DND-41 (cell line): Measurements from ENCODE around the gene SNX14.

Source experiments
- ATAC-seq: fragments of 200-7000 bp; cut with Tn5 transposase; 3 replicates; pipeline ENCODE4 v1.9.1; 2021; ENCODE audit warnings: low read depth; ENCODE audit not compliant: insufficient read depth
- DNase-seq: peaks from one replicate; pipeline ENCODE4 v3.0.0-alpha.2; 2020
- H2AFZ ChIP-seq: 2 replicates; pipeline ENCODE4 v1.6.0; 2012; ENCODE audit warnings: low read depth, low read length
- H3K27ac ChIP-seq: 2 replicates; pipeline ENCODE4 v1.5.1; 2012; ENCODE audit warnings: low read length, inconsistent platforms
- H3K27me3 ChIP-seq: fragments of 200-600 bp; sonication (generic); 2 replicates; pipeline ENCODE4 v1.6.0; 2012; ENCODE audit warnings: low read length, mild to moderate bottlenecking, inconsistent platforms; ENCODE audit not compliant: insufficient read depth, poor library complexity
- H3K36me3 ChIP-seq: 2 replicates; pipeline ENCODE4 v1.5.1; 2012; ENCODE audit warnings: low read length, inconsistent platforms; ENCODE audit not compliant: insufficient read depth
- H3K4me1 ChIP-seq: 2 replicates; pipeline ENCODE4 v1.5.1; 2012; ENCODE audit warnings: mild to moderate bottlenecking, low read length; ENCODE audit not compliant: insufficient read depth
- H3K4me2 ChIP-seq: 2 replicates; pipeline ENCODE4 v1.6.0; 2012; ENCODE audit warnings: mild to moderate bottlenecking, moderate library complexity, low read length, inconsistent platforms; ENCODE audit not compliant: insufficient read depth
- H3K4me3 ChIP-seq, 2 experiments: fragments of 200-600 bp in 1 of 2; shearing (Covaris generic) in 1 of 2; 2 replicates each; pipeline ENCODE4 v1.5.1; 2012 to 2016; ENCODE audit warnings: inconsistent platforms in 2 of 2, low read length in 2 of 2, mild to moderate bottlenecking in 2 of 2, low read depth in 1 of 2, moderate library complexity in 1 of 2
- H3K79me2 ChIP-seq: 2 replicates; pipeline ENCODE4 v1.6.0; 2012; ENCODE audit warnings: low read length, inconsistent platforms; ENCODE audit not compliant: insufficient read depth
- H3K9ac ChIP-seq: 2 replicates; pipeline ENCODE4 v1.6.0; 2012; ENCODE audit warnings: low read depth, mild to moderate bottlenecking, inconsistent platforms, low read length, moderate library complexity
- H3K9me3 ChIP-seq: 2 replicates; pipeline ENCODE4 v1.5.1; 2012; ENCODE audit warnings: low read length, moderate library complexity, mild to moderate bottlenecking, inconsistent platforms; ENCODE audit not compliant: insufficient read depth, severe bottlenecking
- H4K20me1 ChIP-seq: 2 replicates; pipeline ENCODE4 v1.6.0; 2012; ENCODE audit warnings: low read length; ENCODE audit not compliant: insufficient read depth
- CTCF ChIP-seq: IDR thresholded peaks from 2 replicates; pipeline ENCODE4 v1.5.1; 2012; ENCODE audit warnings: borderline replicate concordance, low read length, moderate library complexity, mild to moderate bottlenecking; ENCODE audit not compliant: poor library complexity, severe bottlenecking; ENCODE audit errors: extremely low read depth
- EZH2 ChIP-seq: IDR thresholded peaks from 3 replicates; pipeline ENCODE4 v1.6.1; 2012; ENCODE audit warnings: borderline replicate concordance, low read depth, mild to moderate bottlenecking, moderate library complexity, low read length, inconsistent platforms; ENCODE audit not compliant: severe bottlenecking

The SNX14 gene

GRCh38 chr6:85496856-85497255, 96.8 kb downstream of the SNX14 start:
- no peak overlapping the region for H2AFZ ChIP-seq
- peaks cover 8% of the 10 kb centered on the region for H3K9me3 ChIP-seq
- no peaks in the 10 kb centered on the region for H3K36me3 ChIP-seq
- no peak overlapping the region for H3K27ac ChIP-seq
- no peaks in the 10 kb centered on the region for H3K4me1 ChIP-seq
- H3K79me2 ChIP-seq: no peaks in the 10 kb centered on the region
- no peak overlapping the region for H3K4me2 ChIP-seq
- no peak for DNase-seq
- no peak overlapping the region for H3K9ac ChIP-seq
- H3K4me3 ChIP-seq: no peak overlapping the region
- peak; percentile 33; the same call in 1 of the 3 replicates for ATAC-seq
- no peaks in the 10 kb centered on the region for H4K20me1 ChIP-seq
- H3K27me3 ChIP-seq: no peaks in the 10 kb centered on the region
- no peak for TF ChIP-seq CTCF

GRCh38 chr6:85496009-85496579, 97.6 kb downstream of the SNX14 start:
- Histone ChIP-seq H3K9me3 (peaks cover 8% of the 10 kb centered on the region), H3K4me2 (no peak overlapping the region), H2AFZ (no peak overlapping the region), H3K4me1 (no peaks in the 10 kb centered on the region), H4K20me1 (no peaks in the 10 kb centered on the region), H3K4me3 (no peak overlapping the region), H3K79me2 (no peaks in the 10 kb centered on the region), H3K27ac (no peak overlapping the region), H3K36me3 (no peaks in the 10 kb centered on the region), H3K27me3 (no peaks in the 10 kb centered on the region), H3K9ac (no peak overlapping the region)
- ATAC-seq: no peak
- no peak for DNase-seq
- TF ChIP-seq CTCF (no peak), EZH2 (no peak)

GRCh38 chr6:85494547-85495536, 98.8 kb downstream of the SNX14 start:
- H3K9ac ChIP-seq: no peak overlapping the region
- no peaks in the 10 kb centered on the region for H3K79me2 ChIP-seq
- no peak overlapping the region for H3K4me3 ChIP-seq
- no peaks in the 10 kb centered on the region for H4K20me1 ChIP-seq
- DNase-seq (no peak), ATAC-seq (no peak)
- H3K36me3 ChIP-seq: no peaks in the 10 kb centered on the region
- TF ChIP-seq EZH2 (no peak), CTCF (no peak)
- H3K4me2 ChIP-seq: no peak overlapping the region
- peaks cover 8% of the 10 kb centered on the region for H3K9me3 ChIP-seq
- no peaks in the 10 kb centered on the region for H3K27me3 ChIP-seq
- no peak overlapping the region for H2AFZ ChIP-seq
- no peak overlapping the region for H3K27ac ChIP-seq
- H3K4me1 ChIP-seq: no peaks in the 10 kb centered on the region
